HCT116 (cell line): Measurements from ENCODE around the gene CYB5R3. TPM values are rescaled to one million over a fixed set of nuclear protein-coding genes. Genes with fewer than 3 reads are reported as not detected.
A peak's percentile ranks its signal among the peaks of the same experiment; 100 is the strongest.

Experiments used
- ATAC-seq: fragments of 200-7000 bp; cut with Tn5 transposase; 2 replicates; pipeline ENCODE4 v1.9.1; 2020; ENCODE audit warnings: mild to moderate bottlenecking, moderate library complexity
- BruUV-seq: library from RNA; stranded (reverse); fragments of 400-500 nt; replicated peaks from 2 replicates; lab custom pipeline; 2021; lab: Mats Ljungman, UMichigan
- CTCF ChIA-PET: fragments of 300-600 bp; sonication (Branson Sonifier 250); formaldehyde crosslinking; loops from one replicate; lab custom pipeline; 2021; ENCODE audit warnings: antibody characterized with exemption; lab: Charles Lee
- POLR2A ChIA-PET: fragments of 300-600, 350-600 bp; sonication (Branson Sonifier 250); formaldehyde crosslinking; loops from one replicate; lab custom pipeline; 2021; ENCODE audit warnings: antibody characterized with exemption; lab: Charles Lee
- RAD21 ChIA-PET, 2 experiments: fragments of 300-600 bp; sonication (Branson Sonifier 250); formaldehyde crosslinking; loops; one replicate each; lab custom pipeline; 2023; ENCODE audit warnings: low total read pairs in 2 of 2; ENCODE audit not compliant: uncharacterized antibody in 2 of 2, unreplicated experiment in 2 of 2, low non-redundant PET in 1 of 2; lab: Charles Lee
- DNase-seq: peaks from one replicate; pipeline ENCODE4 v3.0.0-alpha.2; 2010; ENCODE audit warnings: low read depth, low spot score
- H2AFZ ChIP-seq: fragments of 200-600 bp; shearing (Covaris generic), sonication (generic); 2 replicates; pipeline ENCODE4 v1.6.1; 2017; ENCODE audit warnings: low read depth, mixed run types, mixed read lengths, antibody characterized with exemption, low read length; ENCODE audit not compliant: poor library complexity, severe bottlenecking
- H3K27ac ChIP-seq: 2 replicates; pipeline ENCODE4 v1.5.1; 2012; ENCODE audit warnings: low read depth, low read length
- H3K27me3 ChIP-seq: fragments of 200-600 bp; sonication (generic); 2 replicates; pipeline ENCODE4 v1.6.1; 2016; ENCODE audit warnings: mixed run types, low read length, mixed read lengths; ENCODE audit not compliant: insufficient read depth
- H3K36me3 ChIP-seq, 2 experiments: fragments of 200-500 bp in 1 of 2; fragments of 200-600 bp in 1 of 2; sonication (Bioruptor generic) in 1 of 2; sonication (generic) in 1 of 2; 2 replicates each; pipeline versions ENCODE4 v1.5.1 to v1.6.1; 2014 to 2016; ENCODE audit warnings: low read length in 2 of 2, inconsistent platforms in 1 of 2, mixed read lengths in 1 of 2, mixed run types in 1 of 2; ENCODE audit not compliant: insufficient read depth in 2 of 2, control insufficient read depth in 1 of 2
- H3K4me1 ChIP-seq, 2 experiments: fragments of 200-600 bp in 1 of 2; sonication (generic) in 1 of 2; 2 replicates each; pipeline versions ENCODE4 v1.5.1 to v1.6.1; 2012 to 2017; ENCODE audit warnings: low read length in 2 of 2, inconsistent platforms in 1 of 2, mild to moderate bottlenecking in 1 of 2, mixed read lengths in 1 of 2, mixed run types in 1 of 2, moderate library complexity in 1 of 2; ENCODE audit not compliant: insufficient read depth in 2 of 2, control insufficient read depth in 1 of 2
- H3K4me2 ChIP-seq: fragments of 200-600 bp; sonication (generic); 2 replicates; pipeline ENCODE4 v1.6.1; 2017; ENCODE audit warnings: mixed run types, low read length, mixed read lengths
- H3K4me3 ChIP-seq, 2 experiments: fragments of 200-600 bp in 1 of 2; sonication (generic) in 1 of 2; replicated peaks in 1 of 2; 2 replicates each; pipeline ENCODE4 v1.5.1; 2011 to 2016; ENCODE audit warnings: low read length in 2 of 2, control low read depth in 1 of 2, low read depth in 1 of 2, mild to moderate bottlenecking in 1 of 2, mixed read lengths in 1 of 2, mixed run types in 1 of 2
- H3K79me2 ChIP-seq: fragments of 200-600 bp; sonication (generic); 2 replicates; pipeline ENCODE4 v1.6.1; 2017; ENCODE audit warnings: mild to moderate bottlenecking, mixed run types, low read length, moderate library complexity, mixed read lengths; ENCODE audit not compliant: insufficient read depth
- H3K9ac ChIP-seq: fragments of 200-600 bp; sonication (generic); 2 replicates; pipeline ENCODE4 v1.6.1; 2016; ENCODE audit warnings: low read length, mixed read lengths
- H3K9me2 ChIP-seq: fragments of 200-600 bp; sonication (generic), shearing (Covaris generic); 2 replicates; pipeline ENCODE4 v1.6.1; 2017; ENCODE audit warnings: mixed run types, mild to moderate bottlenecking, moderate library complexity; ENCODE audit not compliant: insufficient read depth
- H3K9me3 ChIP-seq, 2 experiments: fragments of 200-500 bp in 1 of 2; fragments of 200-600 bp in 1 of 2; sonication (Bioruptor generic) in 1 of 2; sonication (generic) in 1 of 2; 2 replicates each; pipeline ENCODE4 v1.6.1; 2014 to 2017; ENCODE audit warnings: low read length in 2 of 2, mixed read lengths in 2 of 2, inconsistent platforms in 1 of 2, low read depth in 1 of 2, mild to moderate bottlenecking in 1 of 2, mixed run types in 1 of 2, moderate library complexity in 1 of 2; ENCODE audit not compliant: control insufficient read depth in 1 of 2, insufficient read depth in 1 of 2
- H4K20me1 ChIP-seq: fragments of 200-600 bp; sonication (generic), shearing (Covaris generic); 2 replicates; pipeline ENCODE4 v1.6.1; 2017; ENCODE audit warnings: mixed run types, mild to moderate bottlenecking, moderate library complexity; ENCODE audit not compliant: insufficient read depth
- CTCF ChIP-seq, 3 experiments: fragments of 200-600 bp in 1 of 3; sonication (generic) in 1 of 3; IDR thresholded peaks in 2 of 3; conservative IDR thresholded peaks in 1 of 3; 2 replicates each; pipeline ENCODE4 v1.5.1; 2012 to 2017; ENCODE audit warnings: low read depth in 2 of 3, low read length in 2 of 3, antibody characterized with exemption in 1 of 3, borderline replicate concordance in 1 of 3, control low read depth in 1 of 3, mild to moderate bottlenecking in 1 of 3, mixed read lengths in 1 of 3, mixed run types in 1 of 3, moderate library complexity in 1 of 3; ENCODE audit not compliant: insufficient read depth in 1 of 3
- EZH2 ChIP-seq: fragments of 200-600 bp; sonication (generic); IDR thresholded peaks from 2 replicates; pipeline ENCODE4 v1.6.1; 2017; ENCODE audit warnings: antibody characterized with exemption, mixed run types
- POLR2A ChIP-seq: IDR thresholded peaks from 2 replicates; pipeline ENCODE4 v1.7.0; 2011; ENCODE audit warnings: borderline replicate concordance; ENCODE audit not compliant: insufficient read depth, insufficient read length; ENCODE audit errors: extremely low read depth
- POLR2AphosphoS5 ChIP-seq: IDR thresholded peaks from 2 replicates; pipeline ENCODE4 v1.6.1; 2011; ENCODE audit warnings: mild to moderate bottlenecking, low read depth, low read length, moderate library complexity
- SIN3A ChIP-seq: IDR thresholded peaks from 2 replicates; pipeline ENCODE4 v1.6.1; 2012; ENCODE audit warnings: low read depth
- SRF ChIP-seq: IDR thresholded peaks from 2 replicates; pipeline ENCODE4 v1.6.1; 2012; ENCODE audit warnings: low read depth
- ZFX ChIP-seq: fragments of 450-650 bp; IDR thresholded peaks from 2 replicates; pipeline ENCODE4 v1.6.1; 2017
- intact Hi-C: fragments of 100-400 bp; cut with micrococcal nuclease; formaldehyde crosslinking; loops from 2 replicates; pipeline ENCODE4 v1.10.0; 2022
- total RNA-seq: library from RNA; stranded (reverse); gene quantifications from one replicate; pipeline ENCODE4 v1.2.1, GENCODE V29; 2021; ENCODE audit not compliant: unreplicated experiment
- TF ChIP-seq, protein P1 (sequence below): IDR thresholded peaks from 2 replicates; pipeline ENCODE4 v1.6.1; 2012; ENCODE audit warnings: low read depth

Gene CYB5R3
- total RNA-seq, 1 experiment from 2014 or later: 127 TPM

GRCh38 chr22:42584364-42584940 is 64.7 kb downstream of the CYB5R3 start:
- CTCF ChIA-PET: no interaction called here
- peaks cover 33 to 51% of the 10 kb centered on the region in 2 experiments; a peak in 3 of 4 replicates for H3K36me3 ChIP-seq
- no peak for TF ChIP-seq SRF
- no peak for TF ChIP-seq ZFX
- TF ChIP-seq CTCF (IDR thresholded peaks at IDR 0.05 in 2 of 3, conservative IDR thresholded peaks at IDR 0.05 in 1 of 3; ENCODE audit: borderline replicate concordance in 1 of 3, insufficient read depth in 1 of 3, low read depth in 2 of 3, low read length in 2 of 3): 0 out of 6 replicates have a peak, but pooled peaks of 1 of the 3 experiments have one; percentile 12
- TF ChIP-seq, protein P1, sequence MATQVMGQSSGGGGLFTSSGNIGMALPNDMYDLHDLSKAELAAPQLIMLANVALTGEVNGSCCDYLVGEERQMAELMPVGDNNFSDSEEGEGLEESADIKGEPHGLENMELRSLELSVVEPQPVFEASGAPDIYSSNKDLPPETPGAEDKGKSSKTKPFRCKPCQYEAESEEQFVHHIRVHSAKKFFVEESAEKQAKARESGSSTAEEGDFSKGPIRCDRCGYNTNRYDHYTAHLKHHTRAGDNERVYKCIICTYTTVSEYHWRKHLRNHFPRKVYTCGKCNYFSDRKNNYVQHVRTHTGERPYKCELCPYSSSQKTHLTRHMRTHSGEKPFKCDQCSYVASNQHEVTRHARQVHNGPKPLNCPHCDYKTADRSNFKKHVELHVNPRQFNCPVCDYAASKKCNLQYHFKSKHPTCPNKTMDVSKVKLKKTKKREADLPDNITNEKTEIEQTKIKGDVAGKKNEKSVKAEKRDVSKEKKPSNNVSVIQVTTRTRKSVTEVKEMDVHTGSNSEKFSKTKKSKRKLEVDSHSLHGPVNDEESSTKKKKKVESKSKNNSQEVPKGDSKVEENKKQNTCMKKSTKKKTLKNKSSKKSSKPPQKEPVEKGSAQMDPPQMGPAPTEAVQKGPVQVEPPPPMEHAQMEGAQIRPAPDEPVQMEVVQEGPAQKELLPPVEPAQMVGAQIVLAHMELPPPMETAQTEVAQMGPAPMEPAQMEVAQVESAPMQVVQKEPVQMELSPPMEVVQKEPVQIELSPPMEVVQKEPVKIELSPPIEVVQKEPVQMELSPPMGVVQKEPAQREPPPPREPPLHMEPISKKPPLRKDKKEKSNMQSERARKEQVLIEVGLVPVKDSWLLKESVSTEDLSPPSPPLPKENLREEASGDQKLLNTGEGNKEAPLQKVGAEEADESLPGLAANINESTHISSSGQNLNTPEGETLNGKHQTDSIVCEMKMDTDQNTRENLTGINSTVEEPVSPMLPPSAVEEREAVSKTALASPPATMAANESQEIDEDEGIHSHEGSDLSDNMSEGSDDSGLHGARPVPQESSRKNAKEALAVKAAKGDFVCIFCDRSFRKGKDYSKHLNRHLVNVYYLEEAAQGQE: no peak
- TF ChIP-seq EZH2: no peak
- no peak for TF ChIP-seq SIN3A
- no peak for TF ChIP-seq POLR2A
- no peak for TF ChIP-seq POLR2AphosphoS5
- no TSS peak for BruUV-seq
- RAD21 ChIA-PET: no interaction called here
- peaks cover 3 to 10% of the 10 kb centered on the region in 2 experiments for H3K4me1 ChIP-seq
- no peak overlapping the region for H3K4me2 ChIP-seq
- H3K27ac ChIP-seq: no peak overlapping the region
- H3K9me2 ChIP-seq: no peaks in the 10 kb centered on the region
- no peaks in the 10 kb centered on the region for H3K9me3 ChIP-seq
- ATAC-seq (no peak), DNase-seq (no peak)
- H3K27me3 ChIP-seq: no peaks in the 10 kb centered on the region
- peaks cover 32% of the 10 kb centered on the region for H3K79me2 ChIP-seq
- intact Hi-C loops: no loop called here
- no peak overlapping the region for H3K9ac ChIP-seq
- POLR2A ChIA-PET: interaction anchor here (1.3 kb wide), 1 partner anchor 30 kb away, joined by 4 read pairs; the partner anchor contains the start of gene POLDIP3
- no peak overlapping the region for H3K4me3 ChIP-seq
- no peaks in the 10 kb centered on the region for H4K20me1 ChIP-seq
- no peak overlapping the region for H2AFZ ChIP-seq
